Hematopoietic multipotent progenitor cell treated with erythropoietin and hydrocortisone succinate and interleukin-3 and kit ligand, for 4 days (in vitro differentiated cells): ENCODE measurements around the gene MYO7B.
A peak's percentile ranks its signal among the peaks of the same experiment; 100 is the strongest.

ENCODE experiments used
- DNase-seq: peaks from one replicate; pipeline ENCODE4 v3.0.0-alpha.2; 2015

The MYO7B gene

GRCh38 chr2:127611076-127611925 lies 75.8 kb downstream of the MYO7B start:
- no peak for DNase-seq

GRCh38 chr2:127612111-127612822 lies 76.8 kb downstream of the MYO7B start:
- no peak for DNase-seq

- no peak for DNase-seq
These were observed 78.8 kb downstream of the MYO7B start for GRCh38 chr2:127614246-127614645.

- no peak for DNase-seq
These were observed 79.2 kb downstream of the MYO7B start for GRCh38 chr2:127614731-127615130.

- DNase-seq: peak; percentile 55
These were observed 80.2 kb downstream of the MYO7B start for GRCh38 chr2:127615511-127616166.

- no peak for DNase-seq
These were observed 83.2 kb downstream of the MYO7B start for GRCh38 chr2:127618551-127619202.

- DNase-seq: no peak
These were observed 83.7 kb downstream of the MYO7B start for GRCh38 chr2:127619203-127619590.

- DNase-seq: no peak
These were observed 84.6 kb downstream of the MYO7B start for GRCh38 chr2:127619877-127620705.

GRCh38 chr2:127620866-127621265 lies 85.4 kb downstream of the MYO7B start:
- peak; percentile 59 for DNase-seq

- no peak for DNase-seq
These were observed 86.5 kb downstream of the MYO7B start for GRCh38 chr2:127621981-127622431.

- no peak for DNase-seq
These were observed 87.3 kb downstream of the MYO7B start for GRCh38 chr2:127622561-127623387.

GRCh38 chr2:127623388-127624319 lies 88.2 kb downstream of the MYO7B start:
- no peak for DNase-seq

- DNase-seq: no peak
These were observed 88.9 kb downstream of the MYO7B start for GRCh38 chr2:127624320-127624755.

- DNase-seq: no peak
These were observed 89.5 kb downstream of the MYO7B start for GRCh38 chr2:127624756-127625571.

- DNase-seq: no peak
These were observed 90.1 kb downstream of the MYO7B start for GRCh38 chr2:127625572-127625951.

- DNase-seq: no peak
These were observed 90.7 kb downstream of the MYO7B start for GRCh38 chr2:127626175-127626574.

GRCh38 chr2:127626917-127627739 lies 91.6 kb downstream of the MYO7B start:
- no peak for DNase-seq
